HepG2 (cell line): Measurements from ENCODE around the gene EIF4G3. TPM values are rescaled to one million over a fixed set of nuclear protein-coding genes. Genes with fewer than 3 reads are reported as not detected.
A peak's percentile ranks its signal among the peaks of the same experiment; 100 is the strongest.

ENCODE experiments used
- ATAC-seq: fragments of 200-7000 bp; cut with Tn5 transposase; 3 replicates; pipeline ENCODE4 v1.9.1; 2020; ENCODE audit warnings: mild to moderate bottlenecking, moderate library complexity
- BruUV-seq: library from RNA; stranded (reverse); fragments of 400-500 nt; replicated peaks from 2 replicates; lab custom pipeline; 2021; lab: Mats Ljungman, UMichigan
- CTCF ChIA-PET: fragments of 300-600 bp; formaldehyde crosslinking; extraction: SDS; loops from one replicate; lab custom pipeline; 2021; ENCODE audit warnings: low total read pairs, inconsistent platforms, low intra/inter-chr PET ratio; lab: Yijun Ruan, JAX
- POLR2A ChIA-PET: fragments of 350-600 bp; sonication (Branson Sonifier 250); formaldehyde crosslinking; loops from one replicate; lab custom pipeline; 2020; ENCODE audit warnings: antibody characterized with exemption, inconsistent platforms; lab: Yijun Ruan, JAX
- DNase-seq: peaks from one replicate; pipeline ENCODE4 v3.0.0-alpha.2; 2015; ENCODE audit warnings: low spot score
- FAIRE-seq: peaks from 3 replicates; lab custom pipeline; 2011; peaks lifted over from hg19 to GRCh38; lab: Jason Lieb, UNC
- H2AFZ ChIP-seq: one replicate; pipeline ENCODE4 v1.6.1; 2011; ENCODE audit warnings: low read length, inconsistent platforms
- H3K27ac ChIP-seq: fragments of 300-600 bp; 3 replicates; pipeline ENCODE4 v1.8.0; 2011; ENCODE audit warnings: mixed run types, mild to moderate bottlenecking, mixed read lengths, low read length, inconsistent platforms; ENCODE audit not compliant: insufficient read depth; ENCODE audit errors: extremely low read length
- H3K27me3 ChIP-seq, 2 experiments: fragments of 200-600 bp in 1 of 2; 2 replicates in 1 of 2; 3 replicates in 1 of 2; pipeline versions ENCODE4 v1.6.0 to v1.8.0; 2011; ENCODE audit warnings: low read length in 2 of 2, mild to moderate bottlenecking in 2 of 2, moderate library complexity in 2 of 2, inconsistent platforms in 1 of 2; ENCODE audit not compliant: insufficient read depth in 2 of 2, control insufficient read depth in 1 of 2
- H3K36me3 ChIP-seq, 2 experiments: fragments of 200-600 bp in 1 of 2; replicated peaks in 1 of 2; 2 replicates in 1 of 2; 3 replicates in 1 of 2; pipeline versions ENCODE4 v1.5.1 to v1.8.0; 2011; ENCODE audit warnings: low read length in 2 of 2, inconsistent platforms in 1 of 2; ENCODE audit not compliant: insufficient read depth in 2 of 2, control insufficient read depth in 1 of 2
- H3K4me1 ChIP-seq: 2 replicates; pipeline ENCODE4 v1.5.1; 2012; ENCODE audit warnings: low read length, inconsistent platforms; ENCODE audit not compliant: insufficient read depth
- H3K4me2 ChIP-seq: 2 replicates; pipeline ENCODE4 v1.6.0; 2011; ENCODE audit warnings: low read depth, low read length, inconsistent platforms
- H3K4me3 ChIP-seq, 3 experiments: fragments of 200-600 bp in 1 of 3; sonication (generic), shearing (Covaris generic) in 1 of 3; replicated peaks in 1 of 3; 2 replicates each; pipeline ENCODE4 v1.5.1; 2011 to 2016; ENCODE audit warnings: low read length in 3 of 3, inconsistent platforms in 2 of 3, low read depth in 2 of 3, mild to moderate bottlenecking in 2 of 3, control low read depth in 1 of 3, mixed read lengths in 1 of 3; ENCODE audit not compliant: insufficient read depth in 1 of 3
- H3K79me2 ChIP-seq: one replicate; pipeline ENCODE4 v1.6.1; 2011; ENCODE audit warnings: low read length, inconsistent platforms; ENCODE audit not compliant: insufficient read depth
- H3K9ac ChIP-seq: 2 replicates; pipeline ENCODE4 v1.6.0; 2011; ENCODE audit warnings: mild to moderate bottlenecking, low read depth, low read length, inconsistent platforms; ENCODE audit not compliant: insufficient read depth
- H3K9me3 ChIP-seq: 2 replicates; pipeline ENCODE4 v1.5.1; 2012; ENCODE audit warnings: mild to moderate bottlenecking, low read length
- H4K20me1 ChIP-seq: 2 replicates; pipeline ENCODE4 v1.6.0; 2011; ENCODE audit warnings: inconsistent platforms, mild to moderate bottlenecking, low read length, moderate library complexity; ENCODE audit not compliant: insufficient read depth
- BHLHE40 ChIP-seq: IDR thresholded peaks from 2 replicates; pipeline ENCODE4 v1.6.1; 2011; ENCODE audit warnings: low read length, improper control_type of control experiment
- STAG1 ChIP-seq: sonication (generic); formaldehyde crosslinking; IDR thresholded peaks from 2 replicates; pipeline ENCODE4 v1.4.0; 2020; ENCODE audit warnings: missing genetic modification reagents
- WGBS: methylation state at CpG from one replicate; pipeline ENCODE4 v1.1.6; 2017; ENCODE audit warnings: low lambda C conversion rate; 5-methylcytosine and 5-hydroxymethylcytosine counted together
- in situ Hi-C: cut with HindIII; loops from 2 replicates; pipeline ENCODE4 v1.10.0; 2017; ENCODE audit warnings: low pct_unique_long_range_greater_than_20kb; ENCODE audit not compliant: extremely low pct_ligation_motif_present
- intact Hi-C: fragments of 100-400 bp; cut with micrococcal nuclease; formaldehyde crosslinking; loops from one replicate; pipeline ENCODE4 v1.10.0; 2022; ENCODE audit not compliant: unreplicated experiment
- polyA plus RNA-seq, 8 experiments: library from polyadenylated mRNA; depleted of rRNA in 3 of 8; stranded (reverse) in 7 of 8; unstranded in 1 of 8; fragments of >200 nt; fragmentation: Illumina TruSeq in 4 of 8; extraction: Trizol in 4 of 8; gene quantifications; 2 replicates each; pipeline versions ENCODE4 v1.2.1 to v1.2.3, GENCODE V29; 2011 to 2016; ENCODE audit warnings: low read depth in 4 of 8, missing spikeins in 1 of 8, mixed read lengths in 1 of 8; ENCODE audit not compliant: insufficient read depth in 1 of 8
- total RNA-seq, 5 experiments: library from RNA; depleted of rRNA; stranded (reverse); fragments of >200 nt; fragmentation: Illumina TruSeq; extraction: Trizol; gene quantifications; 2 replicates each; pipeline ENCODE4 v1.2.3, GENCODE V29; 2016; ENCODE audit warnings: low read depth in 1 of 5
- TF ChIP-seq, protein P1 (sequence below): sonication (generic); formaldehyde crosslinking; IDR thresholded peaks from 2 replicates; pipeline ENCODE4 v1.8.1; 2022; ENCODE audit warnings: low read depth, mild to moderate bottlenecking, missing genetic modification reagents
- TF ChIP-seq, protein P2 (sequence below): IDR thresholded peaks from 2 replicates; pipeline ENCODE4 v1.6.1; 2016
- TF ChIP-seq, protein P3 (sequence below): sonication (generic); formaldehyde crosslinking; IDR thresholded peaks from 2 replicates; pipeline ENCODE4 v1.5.0; 2020; ENCODE audit warnings: mild to moderate bottlenecking, missing genetic modification reagents, moderate library complexity
- TF ChIP-seq, protein P4 (sequence below): sonication (generic); formaldehyde crosslinking; IDR thresholded peaks from 2 replicates; pipeline ENCODE4 v1.4.0; 2020; ENCODE audit warnings: missing genetic modification reagents

Gene EIF4G3
- total and polyA plus RNA-seq, 2 of the 13 experiments (the other 11 are each of a cell fraction or from before 2014, with no cell fraction given), result 22.2 to 27.6 TPM

DNA sequence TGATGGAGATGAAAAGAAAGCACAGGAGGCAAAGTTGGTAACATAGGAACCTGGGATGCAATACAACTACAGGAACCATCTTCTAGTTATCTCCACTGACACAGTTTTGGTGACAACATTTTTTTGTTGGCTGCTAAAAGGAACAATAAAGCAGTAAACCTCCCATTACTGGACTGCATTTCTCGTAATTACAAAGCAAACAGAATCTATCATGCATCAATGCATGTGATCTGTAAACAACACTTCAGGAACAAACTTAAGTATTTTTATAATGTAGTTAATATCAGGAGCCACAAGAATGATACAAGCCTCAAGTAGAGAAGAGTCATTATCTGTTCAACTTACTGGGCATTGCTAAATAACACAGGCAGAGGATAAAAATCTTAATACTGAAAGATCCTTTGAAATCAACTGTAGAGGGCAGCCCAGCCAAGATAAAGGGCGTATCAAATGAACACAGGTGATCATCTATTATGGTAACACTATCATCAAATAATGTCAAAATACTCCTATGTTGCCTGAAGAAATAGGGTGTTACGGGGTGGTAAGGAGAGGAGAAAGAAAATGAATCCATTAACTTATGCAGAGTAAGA, 193.3 kb downstream of the EIF4G3 start:
- in situ Hi-C loops (loop anchor here (25.0 kb wide), 1 partner anchor 204 kb away; the partner anchor contains the start of gene EIF4G3), intact Hi-C loops (loop anchor here (2.0 kb wide), 1 partner anchor 211 kb away; no protein-coding TSS in a partner anchor)
- POLR2A ChIA-PET, result no interaction called here
- no peaks in the 10 kb centered on the region for H4K20me1 ChIP-seq
- ATAC-seq, result no peak
- peaks cover 2% of the 10 kb centered on the region for H3K79me2 ChIP-seq
- no peak for DNase-seq
- TF ChIP-seq STAG1 (CRISPR knock-in tag) (peak; percentile 45), BHLHE40 (no peak)
- TF ChIP-seq, protein P1, sequence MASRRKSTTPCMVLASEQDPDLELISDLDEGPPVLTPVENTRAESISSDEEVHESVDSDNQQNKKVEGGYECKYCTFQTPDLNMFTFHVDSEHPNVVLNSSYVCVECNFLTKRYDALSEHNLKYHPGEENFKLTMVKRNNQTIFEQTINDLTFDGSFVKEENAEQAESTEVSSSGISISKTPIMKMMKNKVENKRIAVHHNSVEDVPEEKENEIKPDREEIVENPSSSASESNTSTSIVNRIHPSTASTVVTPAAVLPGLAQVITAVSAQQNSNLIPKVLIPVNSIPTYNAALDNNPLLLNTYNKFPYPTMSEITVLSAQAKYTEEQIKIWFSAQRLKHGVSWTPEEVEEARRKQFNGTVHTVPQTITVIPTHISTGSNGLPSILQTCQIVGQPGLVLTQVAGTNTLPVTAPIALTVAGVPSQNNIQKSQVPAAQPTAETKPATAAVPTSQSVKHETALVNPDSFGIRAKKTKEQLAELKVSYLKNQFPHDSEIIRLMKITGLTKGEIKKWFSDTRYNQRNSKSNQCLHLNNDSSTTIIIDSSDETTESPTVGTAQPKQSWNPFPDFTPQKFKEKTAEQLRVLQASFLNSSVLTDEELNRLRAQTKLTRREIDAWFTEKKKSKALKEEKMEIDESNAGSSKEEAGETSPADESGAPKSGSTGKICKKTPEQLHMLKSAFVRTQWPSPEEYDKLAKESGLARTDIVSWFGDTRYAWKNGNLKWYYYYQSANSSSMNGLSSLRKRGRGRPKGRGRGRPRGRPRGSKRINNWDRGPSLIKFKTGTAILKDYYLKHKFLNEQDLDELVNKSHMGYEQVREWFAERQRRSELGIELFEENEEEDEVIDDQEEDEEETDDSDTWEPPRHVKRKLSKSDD (CRISPR knock-in tag), result no peak
- TF ChIP-seq, protein P2, sequence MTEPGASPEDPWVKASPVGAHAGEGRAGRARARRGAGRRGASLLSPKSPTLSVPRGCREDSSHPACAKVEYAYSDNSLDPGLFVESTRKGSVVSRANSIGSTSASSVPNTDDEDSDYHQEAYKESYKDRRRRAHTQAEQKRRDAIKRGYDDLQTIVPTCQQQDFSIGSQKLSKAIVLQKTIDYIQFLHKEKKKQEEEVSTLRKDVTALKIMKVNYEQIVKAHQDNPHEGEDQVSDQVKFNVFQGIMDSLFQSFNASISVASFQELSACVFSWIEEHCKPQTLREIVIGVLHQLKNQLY (CRISPR knock-in tag), result no peak
- TF ChIP-seq, protein P3, sequence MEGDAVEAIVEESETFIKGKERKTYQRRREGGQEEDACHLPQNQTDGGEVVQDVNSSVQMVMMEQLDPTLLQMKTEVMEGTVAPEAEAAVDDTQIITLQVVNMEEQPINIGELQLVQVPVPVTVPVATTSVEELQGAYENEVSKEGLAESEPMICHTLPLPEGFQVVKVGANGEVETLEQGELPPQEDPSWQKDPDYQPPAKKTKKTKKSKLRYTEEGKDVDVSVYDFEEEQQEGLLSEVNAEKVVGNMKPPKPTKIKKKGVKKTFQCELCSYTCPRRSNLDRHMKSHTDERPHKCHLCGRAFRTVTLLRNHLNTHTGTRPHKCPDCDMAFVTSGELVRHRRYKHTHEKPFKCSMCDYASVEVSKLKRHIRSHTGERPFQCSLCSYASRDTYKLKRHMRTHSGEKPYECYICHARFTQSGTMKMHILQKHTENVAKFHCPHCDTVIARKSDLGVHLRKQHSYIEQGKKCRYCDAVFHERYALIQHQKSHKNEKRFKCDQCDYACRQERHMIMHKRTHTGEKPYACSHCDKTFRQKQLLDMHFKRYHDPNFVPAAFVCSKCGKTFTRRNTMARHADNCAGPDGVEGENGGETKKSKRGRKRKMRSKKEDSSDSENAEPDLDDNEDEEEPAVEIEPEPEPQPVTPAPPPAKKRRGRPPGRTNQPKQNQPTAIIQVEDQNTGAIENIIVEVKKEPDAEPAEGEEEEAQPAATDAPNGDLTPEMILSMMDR (CRISPR knock-in tag), result 0 out of 2 replicates have a peak, but pooled peaks have one; percentile 26
- TF ChIP-seq, protein P4, sequence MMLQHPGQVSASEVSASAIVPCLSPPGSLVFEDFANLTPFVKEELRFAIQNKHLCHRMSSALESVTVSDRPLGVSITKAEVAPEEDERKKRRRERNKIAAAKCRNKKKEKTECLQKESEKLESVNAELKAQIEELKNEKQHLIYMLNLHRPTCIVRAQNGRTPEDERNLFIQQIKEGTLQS (CRISPR knock-in tag), result no peak
- H3K9me3 ChIP-seq, result no peaks in the 10 kb centered on the region
- no peak overlapping the region for H3K27ac ChIP-seq
- no peak overlapping the region for H3K9ac ChIP-seq
- no peak overlapping the region for H3K4me3 ChIP-seq
- CTCF ChIA-PET, result no interaction called here
- no peak overlapping the region for H3K4me2 ChIP-seq
- 0 out of 5 replicates have a peak, but pooled peaks cover 0 to 7% of the 10 kb centered on the region in 2 experiments for H3K36me3 ChIP-seq
- FAIRE-seq, result no peak
- no peaks in the 10 kb centered on the region for H3K4me1 ChIP-seq
- BruUV-seq, result no TSS peak
- H2AFZ ChIP-seq, result no peak overlapping the region
- H3K27me3 ChIP-seq, result no peaks in the 10 kb centered on the region
- WGBS, result 100% methylated on average over 3 of the region's 3 CpGs
